HG02852 (cell line): ENCODE data around the gene KIAA1217.

Source experiments
- ATAC-seq: cut with Tn5 transposase; IDR thresholded peaks from one replicate; pipeline ENCODE4 v1.9.1; 2021; ENCODE audit warnings: mild to moderate bottlenecking, moderate library complexity; ENCODE audit not compliant: unreplicated experiment

KIAA1217 gene

GRCh38 chr10:24242562-24242961 lies 33.6 kb downstream of the KIAA1217 start:
- no peak for ATAC-seq

- ATAC-seq, result no peak
Observed at GRCh38 chr10:24246365-24246764, 37.4 kb downstream of the KIAA1217 start.

GRCh38 chr10:24247841-24248240 lies 38.9 kb downstream of the KIAA1217 start:
- no peak for ATAC-seq

GRCh38 chr10:24249829-24250415 lies 41.0 kb downstream of the KIAA1217 start:
- no peak for ATAC-seq

GRCh38 chr10:24251547-24251946 lies 42.6 kb downstream of the KIAA1217 start:
- ATAC-seq, result no peak

- no peak for ATAC-seq
Observed at GRCh38 chr10:24254180-24254579, 45.2 kb downstream of the KIAA1217 start.

GRCh38 chr10:24255115-24255880 lies 46.4 kb downstream of the KIAA1217 start:
- no peak for ATAC-seq

- ATAC-seq, result no peak
Observed at GRCh38 chr10:24255881-24256311, 47.0 kb downstream of the KIAA1217 start.

GRCh38 chr10:24256619-24257107 lies 47.7 kb downstream of the KIAA1217 start:
- no peak for ATAC-seq

GRCh38 chr10:24257588-24257987 lies 48.6 kb downstream of the KIAA1217 start:
- ATAC-seq, result no peak

- ATAC-seq, result no peak
Observed at GRCh38 chr10:24259365-24260130, 50.6 kb downstream of the KIAA1217 start.

- ATAC-seq, result no peak
Observed at GRCh38 chr10:24261627-24262026, 52.7 kb downstream of the KIAA1217 start.

GRCh38 chr10:24262929-24263590 lies 54.1 kb downstream of the KIAA1217 start:
- ATAC-seq, result no peak

GRCh38 chr10:24269476-24269875 lies 60.5 kb downstream of the KIAA1217 start:
- no peak for ATAC-seq

- ATAC-seq, result no peak
Observed at GRCh38 chr10:24272374-24272773, 63.4 kb downstream of the KIAA1217 start.

- no peak for ATAC-seq
Observed at GRCh38 chr10:24277277-24277676, 68.3 kb downstream of the KIAA1217 start.

GRCh38 chr10:24277771-24278170 lies 68.8 kb downstream of the KIAA1217 start:
- no peak for ATAC-seq

GRCh38 chr10:24278176-24278889 lies 69.4 kb downstream of the KIAA1217 start:
- no peak for ATAC-seq

GRCh38 chr10:24279166-24279565 lies 70.2 kb downstream of the KIAA1217 start:
- ATAC-seq, result no peak

GRCh38 chr10:24287559-24288195 lies 78.7 kb downstream of the KIAA1217 start:
- no peak for ATAC-seq
